Measurements from ENCODE around the gene PRDM2.

PRDM2 gene

DNA sequence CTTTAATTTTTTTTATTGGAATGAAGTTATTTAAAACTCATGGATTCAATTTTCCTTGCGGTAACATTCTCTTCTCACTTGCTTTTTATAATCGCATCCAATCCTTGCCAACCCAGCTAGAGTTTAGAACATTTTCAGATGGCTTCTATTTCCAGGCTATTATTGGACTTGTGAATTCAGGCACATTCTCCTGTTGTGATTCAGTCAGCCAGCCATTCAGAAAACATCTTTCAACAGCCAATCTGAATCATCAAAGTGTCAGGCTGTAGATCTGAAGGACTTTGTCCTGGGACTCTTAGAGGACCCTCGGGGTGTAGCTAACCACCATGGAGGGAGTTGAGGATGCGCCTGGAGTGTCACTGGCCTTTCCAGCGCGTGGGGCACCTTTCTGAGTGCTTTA is 92.4 kb downstream of the PRDM2 start:
- no peak for DNase-seq (ENCODE audit: low spot score)

DNA sequence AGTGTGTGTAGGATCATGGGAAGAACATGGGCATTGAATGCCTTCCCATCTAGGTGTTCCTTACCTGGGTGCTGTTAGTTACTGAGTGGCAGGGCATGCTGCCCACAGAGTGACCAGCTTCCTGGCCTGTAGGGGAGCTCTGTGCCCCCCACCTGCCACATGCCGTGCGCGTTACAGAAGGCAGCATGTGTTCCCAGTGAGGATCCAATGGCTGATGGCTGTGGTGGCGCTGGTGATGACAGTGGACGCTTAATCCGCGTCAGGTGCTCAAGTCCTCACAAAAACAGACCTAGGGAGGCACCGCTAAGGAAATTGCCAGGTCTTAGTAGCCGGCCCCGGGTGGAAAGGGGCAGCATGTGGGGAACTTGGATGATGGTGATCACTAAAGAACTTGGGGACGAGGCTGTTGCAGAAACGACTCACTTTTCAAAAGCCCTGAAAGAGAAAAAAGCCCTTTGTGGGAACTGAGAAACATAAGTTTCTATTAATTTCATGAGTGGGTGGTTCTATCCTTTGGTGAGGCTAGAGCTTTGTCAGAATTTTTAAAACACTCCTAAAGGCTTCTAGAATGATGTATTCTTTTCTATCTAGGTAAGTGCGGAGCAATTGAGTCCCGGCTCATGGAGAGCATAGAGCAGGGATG is 93.2 kb downstream of the PRDM2 start:
- no peak for DNase-seq (ENCODE audit: low spot score)

DNA sequence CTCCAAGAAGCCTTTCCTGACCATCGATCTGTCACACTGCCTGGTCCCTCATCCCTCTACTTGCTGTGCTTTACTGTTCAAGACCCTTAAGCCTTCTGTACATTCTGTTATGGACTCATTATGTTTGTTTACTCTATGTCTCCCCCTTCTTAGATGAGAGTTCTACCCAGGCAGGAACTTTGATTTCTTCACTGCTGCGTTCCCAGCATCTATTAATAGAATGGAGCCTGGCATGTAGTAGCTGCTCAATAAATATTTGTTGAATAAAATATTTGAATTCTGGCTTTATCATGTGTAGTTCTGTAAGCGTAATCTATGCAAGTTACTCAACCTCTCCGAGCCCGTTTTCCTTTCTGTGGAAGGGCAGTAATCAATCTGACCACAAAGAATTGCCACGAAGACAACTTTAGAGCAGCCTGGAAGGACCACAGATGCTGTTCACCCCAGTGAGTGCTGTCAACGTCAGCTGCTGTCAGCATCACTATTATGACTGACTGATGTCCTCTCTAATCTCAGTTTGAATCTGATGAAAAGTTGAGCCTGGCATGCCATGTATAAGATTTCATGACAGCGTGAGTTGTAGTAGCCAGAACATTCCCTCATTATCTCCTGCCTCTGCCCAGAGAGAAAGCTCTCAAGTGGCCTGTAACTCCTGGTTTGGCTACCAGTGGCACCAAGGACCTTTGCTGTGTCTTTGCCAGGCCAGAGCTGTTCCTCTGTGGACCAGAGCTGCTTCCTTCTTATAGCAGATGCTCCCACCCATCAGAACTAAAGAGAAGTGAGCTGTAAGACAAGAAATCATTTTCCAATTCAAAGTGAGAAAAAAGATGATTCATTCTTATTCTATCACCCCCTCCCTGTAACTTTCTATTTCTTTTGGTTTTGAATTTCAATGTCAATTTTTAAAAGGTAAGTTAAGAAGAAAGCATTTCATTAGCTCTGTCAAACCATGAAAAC is 94.5 kb downstream of the PRDM2 start:
- DNase-seq (ENCODE audit: low spot score): no peak

DNA sequence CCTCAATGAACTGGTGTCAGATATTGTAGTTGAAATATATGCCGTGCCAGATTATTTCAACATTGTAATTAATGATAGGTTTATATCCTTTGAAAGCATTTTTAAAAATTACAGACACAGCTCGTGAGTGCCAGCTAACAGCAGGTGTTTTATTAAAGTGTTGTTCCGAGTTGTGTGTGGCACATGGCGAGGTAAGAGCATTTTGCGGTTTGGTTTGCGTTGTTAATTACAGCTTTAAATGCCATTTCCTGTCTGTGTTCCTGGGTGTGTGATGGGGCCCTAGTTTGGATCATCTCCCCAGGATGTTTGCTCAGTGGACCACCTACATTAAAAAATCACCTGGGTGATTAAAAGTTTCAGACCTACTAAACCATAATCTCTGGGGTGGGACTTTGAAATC is 97.4 kb downstream of the PRDM2 start:
- no peak for DNase-seq (ENCODE audit: low spot score)

DNA sequence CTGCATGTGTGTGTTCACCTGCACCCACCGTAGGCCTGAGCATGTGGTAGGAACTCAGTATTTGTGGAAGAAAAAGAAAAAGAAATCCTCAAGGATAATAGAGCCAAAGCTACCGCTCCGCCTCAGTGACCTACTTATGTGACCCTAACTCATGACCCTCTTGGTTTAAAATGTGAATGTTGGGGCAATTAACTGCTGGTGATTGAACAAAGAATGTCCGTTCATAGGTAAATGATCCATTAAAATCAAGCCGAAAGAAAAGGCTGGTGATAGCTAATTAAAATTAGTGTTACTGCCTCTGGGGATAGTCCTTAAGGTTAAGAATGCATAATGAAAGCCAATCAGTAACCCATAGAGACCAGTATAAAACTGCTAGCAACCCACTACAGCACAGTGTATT is 98.1 kb downstream of the PRDM2 start:
- no peak for DNase-seq (ENCODE audit: low spot score)

DNA sequence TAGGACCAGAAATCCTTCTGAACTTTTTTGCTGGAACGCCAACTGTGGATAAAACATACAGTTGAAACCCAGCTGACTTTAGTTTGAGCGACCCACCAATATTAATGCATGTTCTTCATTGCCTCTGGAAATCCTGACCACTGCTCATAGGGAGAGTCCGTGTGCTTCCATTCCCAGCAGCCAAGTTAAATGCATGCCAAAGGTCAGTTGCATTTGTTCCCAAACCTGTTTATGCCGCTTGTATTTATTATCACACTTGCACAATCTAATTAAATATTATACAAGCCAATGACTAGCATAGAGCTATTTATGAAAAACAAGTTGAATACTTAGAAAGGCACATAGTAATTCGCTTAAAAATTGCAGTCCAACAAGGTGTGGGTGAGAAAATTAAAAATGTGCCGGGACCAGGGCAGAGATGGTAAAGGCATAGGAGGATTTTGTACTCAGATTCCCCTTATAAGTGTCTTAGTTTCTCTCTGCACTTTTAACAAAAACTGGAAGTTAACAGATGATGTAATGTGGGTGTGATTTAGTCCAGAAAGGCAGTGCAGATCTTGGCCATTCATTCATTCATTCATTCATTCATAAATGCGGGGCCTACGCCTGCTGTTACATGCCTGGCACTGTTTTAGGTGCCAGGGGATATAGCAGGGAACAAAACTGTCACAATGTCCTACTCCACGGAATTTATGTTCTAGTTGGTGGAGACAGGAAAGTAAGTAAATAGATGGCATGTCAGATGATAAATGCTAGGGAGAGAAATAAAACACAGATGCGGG is 99.7 kb downstream of the PRDM2 start:
- DNase-seq (ENCODE audit: low spot score): no peak

DNA sequence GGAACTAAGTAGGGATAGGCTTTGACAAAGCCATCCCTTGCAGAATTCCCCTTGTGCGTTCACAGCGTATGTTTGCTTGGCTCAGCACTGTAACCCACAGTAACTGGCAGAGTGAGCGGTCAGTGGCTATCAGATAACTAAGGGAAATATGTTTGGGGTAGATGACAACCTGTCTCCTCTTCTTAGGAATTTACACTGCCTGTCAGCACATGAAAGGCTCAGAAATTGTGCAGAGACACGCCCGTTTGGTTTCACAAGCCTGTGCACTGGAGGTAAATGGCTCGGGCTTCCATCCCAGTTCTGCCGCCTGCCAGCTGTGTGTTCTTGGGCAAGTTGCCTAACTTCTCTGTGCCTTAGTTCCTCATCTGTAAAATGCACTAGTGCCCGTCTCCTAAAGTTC is 101.2 kb downstream of the PRDM2 start:
- DNase-seq (ENCODE audit: low spot score): no peak

DNA sequence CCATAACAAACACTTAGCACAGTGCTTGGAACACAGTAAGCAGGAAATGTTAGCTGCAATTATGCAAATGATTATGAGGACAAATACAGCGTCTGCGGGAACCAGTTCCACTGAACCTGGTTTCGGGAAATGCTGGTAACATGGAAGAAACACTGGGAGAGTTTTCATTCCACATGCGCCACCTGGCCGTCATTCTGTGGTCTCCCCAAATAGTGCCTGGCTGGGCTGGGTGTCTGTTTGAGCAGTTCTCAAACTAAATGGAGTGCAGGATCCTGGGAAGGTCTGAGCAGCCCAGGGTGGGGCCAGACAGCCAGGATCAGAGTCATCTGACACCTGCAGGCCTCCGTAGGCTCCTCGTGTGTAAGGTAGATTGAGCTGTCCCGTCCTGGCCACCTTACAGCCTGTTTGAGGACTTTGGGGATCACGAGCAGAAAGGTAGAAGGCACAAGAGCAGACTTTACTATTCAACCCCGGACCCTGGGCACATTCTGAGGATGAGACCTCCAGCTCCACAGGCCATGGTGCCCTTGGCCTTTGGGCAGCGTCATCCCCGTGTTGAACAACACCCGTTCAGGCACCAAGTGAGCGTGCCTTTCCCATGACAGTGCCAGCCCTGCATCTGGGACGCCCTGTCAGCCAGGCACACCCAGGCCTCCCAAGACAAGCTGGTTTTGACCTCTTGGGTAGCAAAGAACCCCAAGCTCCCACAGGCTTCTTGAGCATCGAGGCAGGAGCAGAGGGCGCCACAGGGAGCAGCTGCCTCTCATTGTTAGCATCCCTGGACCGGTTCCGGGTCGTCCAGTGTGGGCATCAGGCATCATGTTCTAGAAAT is 101.9 kb downstream of the PRDM2 start:
- DNase-seq (ENCODE audit: low spot score): no peak

DNA sequence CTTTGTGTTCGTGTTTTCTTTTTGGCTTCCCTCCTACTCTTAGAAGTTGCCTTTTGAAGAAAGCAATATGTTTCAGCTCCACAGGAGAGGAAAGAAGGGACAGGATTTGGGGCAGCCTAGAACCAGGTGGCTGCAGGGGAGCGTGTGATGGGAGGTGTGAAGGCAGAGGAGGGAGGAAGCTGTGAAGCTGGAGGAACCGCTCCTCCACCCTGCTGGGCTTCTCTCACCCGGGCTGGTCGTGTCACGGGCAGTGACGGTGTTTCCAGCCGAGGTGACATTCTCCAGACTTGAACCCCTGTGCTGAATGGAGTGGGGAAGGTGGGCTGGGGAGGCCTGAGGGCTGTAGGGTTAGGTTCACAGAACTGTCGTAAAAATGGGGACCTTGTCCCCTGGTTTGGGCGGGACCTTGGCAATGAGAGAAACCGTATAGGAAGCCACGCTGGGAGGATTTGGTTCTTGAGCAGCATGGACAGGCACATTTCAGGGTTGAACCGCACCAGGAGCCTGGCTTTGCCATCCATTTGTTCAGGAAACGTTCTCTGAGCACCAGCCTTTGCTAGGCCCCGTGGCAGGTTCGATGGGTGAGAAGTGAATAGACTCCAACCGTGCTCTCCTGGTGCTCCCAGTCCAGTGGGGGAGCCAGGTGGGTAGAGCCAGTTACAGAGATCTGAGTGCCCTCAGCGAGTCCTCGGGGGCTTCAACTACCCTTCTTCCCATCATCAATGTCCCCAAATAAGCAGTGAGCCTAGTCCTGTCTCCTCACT is 103.0 kb downstream of the PRDM2 start:
- DNase-seq (ENCODE audit: low spot score): no peak

DNA sequence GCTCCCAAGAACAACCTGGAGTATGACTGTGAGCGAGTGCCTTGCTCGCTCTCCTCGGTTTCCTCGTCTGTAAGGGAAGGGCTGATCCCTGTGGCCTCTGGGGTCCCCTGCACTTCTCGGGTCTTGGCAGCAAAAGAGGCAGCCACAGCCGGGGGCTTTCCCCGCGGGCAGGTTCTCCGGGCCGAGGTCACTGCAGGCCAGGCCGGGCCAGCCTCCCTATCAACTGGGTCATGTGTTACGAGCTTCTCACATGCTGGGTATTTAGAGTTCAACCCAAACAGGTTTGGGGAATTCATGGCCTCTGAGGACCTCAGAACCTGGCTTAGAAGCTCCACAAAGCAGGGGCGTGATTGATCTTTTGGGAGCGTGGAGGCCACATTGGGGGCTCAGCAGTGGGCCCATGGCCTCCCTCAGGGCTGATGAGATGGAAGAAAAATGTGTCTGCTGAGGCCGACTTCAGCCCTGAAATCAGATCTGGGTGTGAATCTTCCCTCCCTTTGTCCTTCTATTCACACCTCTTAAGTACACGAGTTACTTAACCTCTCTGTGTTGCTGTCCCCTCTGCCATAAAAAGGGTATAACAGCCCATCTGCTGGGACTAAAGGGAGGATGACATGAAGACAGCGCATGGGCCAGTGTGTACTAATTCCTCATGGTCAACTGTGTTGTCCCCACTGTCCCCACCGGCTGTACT is 103.7 kb downstream of the PRDM2 start:
- DNase-seq (ENCODE audit: low spot score): no peak

DNA sequence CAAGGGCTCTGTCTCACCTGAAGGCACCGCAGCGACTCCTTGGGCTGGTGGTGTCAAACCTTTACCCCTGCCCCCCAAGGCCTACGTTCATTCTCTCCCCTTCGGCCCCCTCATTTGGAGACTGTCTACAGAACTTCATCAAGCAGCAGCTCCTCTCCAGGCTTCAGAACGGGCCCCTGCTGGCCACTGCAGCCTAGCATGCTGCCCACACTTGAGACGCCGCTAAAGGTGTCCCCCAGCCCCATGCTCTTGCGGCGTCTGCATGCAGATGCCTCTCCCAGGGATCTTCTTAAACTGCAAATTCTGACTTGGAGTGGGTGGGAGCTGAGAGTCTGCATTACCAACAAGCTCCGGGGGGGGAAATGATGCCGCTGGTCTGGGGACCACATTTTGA is 104.2 kb downstream of the PRDM2 start:
- DNase-seq (ENCODE audit: low spot score): no peak

DNA sequence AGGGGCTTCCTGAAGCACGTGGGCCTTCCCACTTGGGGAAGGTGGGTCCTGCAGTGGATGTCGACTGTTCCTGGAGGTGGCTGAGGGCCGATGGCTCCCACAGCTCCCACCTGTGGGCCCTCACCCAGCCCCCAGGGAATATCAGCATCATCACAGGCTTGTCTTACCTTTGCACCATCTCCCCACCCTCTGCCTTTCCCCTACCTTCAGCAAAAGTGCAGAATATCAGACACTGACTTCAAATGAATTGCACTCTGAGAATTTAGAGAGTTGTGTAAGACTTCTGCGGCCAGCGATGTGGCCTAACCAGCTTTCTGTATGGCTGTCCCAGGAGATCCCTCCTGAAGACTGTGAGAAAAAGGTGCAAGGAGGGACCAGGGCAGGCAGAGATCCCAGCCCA is 105.4 kb downstream of the PRDM2 start:
- no peak for DNase-seq (ENCODE audit: low spot score)

DNA sequence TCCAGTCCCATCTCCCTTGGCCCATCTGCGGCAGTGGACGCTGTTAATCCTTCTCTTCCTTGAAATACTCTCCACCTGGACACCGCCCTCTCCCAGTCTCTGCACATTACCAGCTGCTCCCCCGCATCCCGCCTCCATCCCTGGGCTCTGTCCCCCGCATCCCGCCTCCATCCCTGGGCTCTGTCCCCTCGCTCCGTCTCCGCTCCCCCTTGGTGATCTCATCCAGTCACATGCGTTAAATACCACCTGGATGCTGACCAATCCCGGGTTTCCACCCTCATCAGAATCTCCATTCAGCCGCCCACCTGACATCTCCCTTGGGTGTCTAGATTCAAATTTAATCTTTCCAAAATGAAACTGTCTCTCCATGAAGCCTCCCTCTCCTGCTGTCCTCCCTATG is 106.1 kb downstream of the PRDM2 start:
- DNase-seq (ENCODE audit: low spot score): no peak

DNA sequence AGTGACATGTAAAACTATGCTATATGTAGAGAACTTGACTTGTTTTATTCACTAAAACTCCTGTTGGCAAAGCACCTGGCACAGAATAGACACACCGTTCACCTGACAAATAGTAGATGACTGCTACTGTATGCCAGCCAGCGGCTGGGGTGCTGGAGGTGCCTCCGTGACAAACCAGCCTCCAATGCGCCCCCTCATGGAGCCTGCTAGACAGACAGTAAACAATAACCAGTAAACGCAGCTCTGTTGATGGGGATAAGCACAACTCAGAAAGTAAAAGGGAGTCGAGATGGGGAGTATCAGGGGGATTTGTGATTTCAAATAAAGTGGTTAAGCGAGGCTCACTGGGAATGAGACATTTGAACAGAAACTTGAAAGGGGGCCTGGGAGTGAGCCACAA is 107.2 kb downstream of the PRDM2 start:
- DNase-seq (ENCODE audit: low spot score): no peak

DNA sequence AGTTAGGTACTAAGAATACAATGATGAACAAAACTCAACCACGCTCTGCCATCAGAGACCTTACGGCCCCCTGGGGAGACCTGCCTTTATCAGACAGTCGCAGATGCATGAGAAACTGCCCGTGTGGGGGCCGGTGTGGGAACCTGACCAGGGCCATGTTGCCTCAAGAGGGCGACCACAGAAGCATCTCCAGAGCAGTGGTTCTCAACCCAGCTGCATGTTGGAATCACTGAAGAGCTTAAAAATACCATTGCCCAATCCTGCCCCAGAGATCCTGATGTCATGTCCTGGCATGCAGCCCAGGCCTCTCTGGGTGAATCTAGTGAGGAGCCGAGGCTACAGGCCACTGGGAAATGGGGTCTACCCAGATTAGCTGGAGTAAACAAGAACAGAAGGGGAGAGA is 108.7 kb downstream of the PRDM2 start:
- DNase-seq (ENCODE audit: low spot score): no peak

DNA sequence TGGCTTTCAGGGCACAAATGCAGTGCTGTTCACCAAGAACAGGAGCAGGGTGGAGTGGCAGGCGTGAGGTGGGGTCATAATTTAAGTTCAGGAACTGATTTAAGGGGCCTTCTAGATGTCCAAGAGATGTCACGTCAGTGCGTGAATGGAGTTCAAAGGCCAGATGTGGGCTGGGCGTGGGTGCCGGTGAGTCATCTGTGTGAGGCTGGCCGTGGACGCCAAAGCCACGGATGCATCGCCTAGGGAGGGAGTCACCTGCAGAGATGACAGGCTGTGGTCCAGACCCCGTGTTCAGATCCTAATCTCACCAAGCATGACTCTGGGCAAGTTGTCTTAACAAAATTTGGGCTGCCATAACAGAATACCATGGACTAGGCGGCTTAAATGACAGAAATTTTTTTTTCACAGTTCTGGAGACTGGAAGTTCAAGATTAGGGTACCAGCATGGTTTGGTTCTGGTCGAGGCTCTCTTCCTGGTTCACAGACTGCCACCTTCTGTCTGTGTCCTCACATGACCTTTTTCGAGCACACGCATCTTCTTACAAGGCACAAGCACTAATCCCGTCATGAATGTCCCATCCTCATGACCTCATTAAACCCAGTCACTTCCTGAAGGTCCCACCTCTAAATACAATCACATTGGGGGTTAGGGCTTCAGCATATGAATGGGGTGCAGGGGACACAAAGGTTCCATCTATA is 109.6 kb downstream of the PRDM2 start:
- DNase-seq (ENCODE audit: low spot score): no peak

DNA sequence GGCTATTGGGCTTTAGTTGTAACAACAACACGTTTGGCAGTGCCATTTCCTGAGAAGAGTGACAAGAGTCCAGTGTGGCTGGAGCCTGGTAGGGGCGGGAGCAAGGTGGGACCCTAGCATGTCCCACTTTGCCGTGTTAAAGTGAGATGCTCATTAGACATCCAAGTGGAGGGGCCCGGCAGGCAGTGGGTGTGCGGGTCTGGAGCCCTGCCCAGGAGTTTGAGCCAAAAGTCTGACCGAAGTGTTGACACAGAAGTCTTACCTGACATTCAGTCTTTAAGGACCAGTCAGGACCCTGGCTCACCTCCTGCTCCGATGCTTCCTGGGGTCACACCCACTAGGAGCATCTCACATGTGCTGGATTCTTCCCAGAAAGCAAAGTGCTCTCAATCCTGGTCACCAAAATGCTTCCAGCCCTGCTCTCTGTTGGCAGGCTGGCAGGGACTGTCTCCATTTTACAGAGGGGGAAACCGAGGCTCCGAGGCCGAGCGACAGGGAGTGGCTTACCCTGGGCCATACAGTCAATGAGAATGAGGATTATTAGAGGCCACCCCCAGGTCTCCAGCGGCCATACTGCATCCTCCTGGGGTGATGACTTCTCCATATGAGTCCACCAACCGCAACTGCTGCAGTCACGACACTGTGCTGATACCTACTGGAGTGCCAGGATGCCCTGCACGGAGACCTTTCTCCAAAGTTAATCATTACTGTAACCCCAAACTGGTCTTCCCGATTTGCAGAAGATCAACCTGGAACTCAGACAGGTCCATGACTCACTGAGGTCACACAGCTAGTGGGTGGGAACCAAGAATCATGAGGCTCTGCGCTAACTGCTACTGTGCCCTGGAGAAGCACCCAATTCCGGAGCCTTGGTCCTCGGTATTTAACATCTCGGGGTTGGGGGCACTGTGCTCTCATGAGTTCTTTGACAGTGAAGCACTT is 112.7 kb downstream of the PRDM2 start:
- DNase-seq (ENCODE audit: low spot score): no peak

DNA sequence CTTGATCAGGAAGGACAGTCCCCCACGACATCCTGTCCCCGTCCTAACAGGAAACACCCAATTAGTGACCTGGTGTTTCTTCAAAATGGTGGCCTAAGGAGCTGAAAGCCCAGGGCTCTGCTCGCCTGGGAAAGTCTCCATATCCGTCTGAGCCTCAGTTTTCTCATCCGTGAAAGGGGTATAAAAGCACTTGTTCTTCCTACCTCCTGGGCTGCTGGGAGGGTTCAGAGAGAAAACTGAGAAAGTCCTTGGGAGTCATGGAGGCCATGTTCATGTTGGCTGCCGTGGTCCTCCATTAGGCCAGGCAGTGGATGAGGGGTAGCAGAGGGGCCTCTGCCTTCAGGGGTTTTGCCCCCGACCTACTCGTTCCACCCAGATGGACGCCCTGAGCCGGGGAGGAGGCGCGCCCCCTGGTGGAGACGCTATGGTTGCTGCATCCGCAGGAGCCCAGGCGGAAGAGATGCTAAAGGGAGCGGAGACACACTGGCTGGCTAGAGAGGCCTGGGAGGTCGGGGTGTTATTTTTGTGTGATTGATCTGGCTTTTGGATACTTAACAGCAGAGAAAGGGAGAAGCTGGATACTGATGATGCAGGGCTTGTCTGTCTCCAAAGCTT is 113.5 kb downstream of the PRDM2 start:
- DNase-seq (ENCODE audit: low spot score): no peak
